K562 (cell line): Measurements from ENCODE around the gene SPATA33. TPM values are rescaled to one million over a fixed set of nuclear protein-coding genes. Genes with fewer than 3 reads are reported as not detected.

Experiments used
- ATF2 ChIP-seq: sonication (generic); formaldehyde crosslinking; IDR thresholded peaks from 2 replicates; pipeline ENCODE4 v1.8.1; 2022; ENCODE audit warnings: missing genetic modification reagents
- COPS2 ChIP-seq: fragments of 450-650 bp; conservative IDR thresholded peaks from 2 replicates; pipeline ENCODE4 v1.6.1; 2016; ENCODE audit warnings: mild to moderate bottlenecking, moderate library complexity
- CTCFL ChIP-seq: IDR thresholded peaks from 2 replicates; pipeline ENCODE4 v1.6.1; 2011; ENCODE audit warnings: borderline replicate concordance, low read depth, mild to moderate bottlenecking, moderate library complexity, low read length; ENCODE audit not compliant: insufficient read depth, poor library complexity, severe bottlenecking
- ID3 ChIP-seq, 2 experiments: fragments of 250-450 bp in 1 of 2; fragments of 450-650 bp in 1 of 2; sonication (Bioruptor Pico) in 1 of 2; IDR thresholded peaks; 2 replicates each; pipeline versions ENCODE4 v1.6.1 to v1.8.0; 2016 to 2021; ENCODE audit warnings: mild to moderate bottlenecking in 2 of 2, moderate library complexity in 2 of 2, missing compliant biosample characterization in 1 of 2, missing genetic modification characterization in 1 of 2
- NCOA4 ChIP-seq: fragments of 450-650 bp; IDR thresholded peaks from 2 replicates; pipeline ENCODE4 v1.6.1; 2018; ENCODE audit warnings: mild to moderate bottlenecking; ENCODE audit not compliant: partially characterized antibody
- NONO ChIP-seq, 2 experiments: fragments of 200-400 bp in 1 of 2; fragments of 450-650 bp in 1 of 2; formaldehyde crosslinking in 1 of 2; IDR thresholded peaks; 2 replicates each; pipeline ENCODE4 v1.6.1; 2017; ENCODE audit warnings: low read depth in 2 of 2, mild to moderate bottlenecking in 2 of 2, moderate library complexity in 2 of 2, low read length in 1 of 2
- RBFOX2 ChIP-seq: fragments of 200-400 bp; formaldehyde crosslinking; IDR thresholded peaks from 2 replicates; pipeline ENCODE4 v1.6.1; 2017; ENCODE audit warnings: low read depth, mild to moderate bottlenecking, low read length, moderate library complexity
- RREB1 ChIP-seq: fragments of 250-450 bp; sonication (Bioruptor Pico); IDR thresholded peaks from 2 replicates; pipeline ENCODE4 v1.4.0; 2020
- SAP30 ChIP-seq: fragments of 200-600 bp; sonication (generic); IDR thresholded peaks from 2 replicates; pipeline ENCODE4 v1.6.1; 2012; ENCODE audit warnings: borderline replicate concordance, low read depth, mild to moderate bottlenecking, moderate library complexity, low read length, control low read depth, inconsistent platforms; ENCODE audit not compliant: insufficient read depth, poor library complexity, severe bottlenecking
- TAF15 ChIP-seq: fragments of 200-400 bp; formaldehyde crosslinking; IDR thresholded peaks from 2 replicates; pipeline ENCODE4 v1.6.1; 2017; ENCODE audit warnings: mild to moderate bottlenecking, low read depth, low read length, moderate library complexity
- TSC22D4 ChIP-seq: fragments of 450-650 bp; IDR thresholded peaks from 2 replicates; pipeline ENCODE4 v1.6.1; 2016; ENCODE audit warnings: missing genetic modification characterization, missing biosample characterization, control low read depth
- YY1 ChIP-seq, 3 experiments: IDR thresholded peaks; 2 replicates each; pipeline ENCODE4 v1.6.1; 2011; ENCODE audit warnings: low read length in 2 of 3, mild to moderate bottlenecking in 2 of 3, moderate library complexity in 2 of 3, borderline replicate concordance in 1 of 3, control low read depth in 1 of 3, low read depth in 1 of 3; ENCODE audit not compliant: insufficient read depth in 3 of 3, insufficient replicate concordance in 2 of 3, control insufficient read depth in 1 of 3, insufficient read length in 1 of 3; ENCODE audit errors: extremely low read depth in 1 of 3
- ZBTB2 ChIP-seq: fragments of 450-650 bp; IDR thresholded peaks from 2 replicates; pipeline ENCODE4 v1.6.1; 2016; ENCODE audit warnings: antibody characterized with exemption
- polyA plus RNA-seq, 8 experiments: library from polyadenylated mRNA; depleted of rRNA in 4 of 8; stranded (reverse) in 5 of 8; unstranded in 3 of 8; fragments of >200 nt; fragmentation: Nextera tagmentation in 2 of 8; fragmentation: Illumina TruSeq in 1 of 8; extraction: Ambion mirVana in 2 of 8; extraction: Trizol in 1 of 8; gene quantifications; 2 replicates each; pipeline versions ENCODE4 v1.2.1 to v1.2.3, GENCODE V29; 2011 to 2014; ENCODE audit warnings: inconsistent platforms in 1 of 8, missing spikeins in 1 of 8
- total RNA-seq, 7 experiments: library from RNA; depleted of rRNA in 6 of 7; stranded (reverse); fragments of >200 nt in 6 of 7; fragmentation: Illumina TruSeq in 2 of 7; extraction: Trizol in 2 of 7; gene quantifications; 2 replicates each; pipeline versions ENCODE4 v1.2.1 to v1.2.3, GENCODE V29; 2011 to 2021; ENCODE audit warnings: low replicate concordance in 1 of 7

SPATA33 gene
- total and polyA plus RNA-seq, 9 of the 15 experiments (the other 6 are each of a cell fraction or from before 2014, with no cell fraction given): 4.0 to 20.0 (median 11.8) TPM

GRCh38 chr16:89711601-89712273 is 54.1 kb downstream of the SPATA33 start (continued):
- TF ChIP-seq NONO (IDR thresholded peaks at IDR 0.05; ENCODE audit: low read depth in 2 of 2, low read length in 1 of 2) (no peak), NCOA4 (no peak), ZBTB2 (no peak), TAF15 (no peak), SAP30 (peak; percentile 82), COPS2 (no peak), RBFOX2 (peak; percentile 91), ID3 (CRISPR knock-in tag; IDR thresholded peaks at IDR 0.05) (no peak), ID3 (tag; IDR thresholded peaks at IDR 0.05) (0 out of 2 replicates have a peak, but pooled peaks have one; percentile 43), RREB1 (CRISPR knock-in tag) (no peak), ATF2 (CRISPR knock-in tag) (no peak), TSC22D4 (tag) (no peak), CTCFL (no peak), YY1 (IDR thresholded peaks at IDR 0.05; ENCODE audit: borderline replicate concordance in 1 of 3, control insufficient read depth in 1 of 3, extremely low read depth in 1 of 3, insufficient read depth in 3 of 3, insufficient read length in 1 of 3, insufficient replicate concordance in 2 of 3, low read depth in 1 of 3, low read length in 2 of 3) (peak in 2 of 3 experiments; percentile 71 to 82)
